Effector memory CD8-positive, alpha-beta T cell (primary cell): ENCODE data around the gene PAXIP1.
A peak's percentile ranks its signal among the peaks of the same experiment; 100 is the strongest.

Experiments used
- ATAC-seq: fragments of 150-1000 bp; cut with Tn5 transposase; replicated peaks from 2 replicates; pipeline ENCODE4 v1.10.0; 2021; ENCODE audit warnings: mild to moderate bottlenecking, moderate library complexity
- DNase-seq, 3 experiments: peaks; one replicate each; pipeline ENCODE4 v3.0.0; 2021
- H3K27ac Mint-ChIP-seq, 2 donors: one replicate each; pipeline ENCODE4 v1.8.0; 2022; ENCODE audit warnings: mild to moderate bottlenecking in 2 of 2, mixed read lengths in 2 of 2, moderate library complexity in 2 of 2
- H3K27me3 Mint-ChIP-seq, 2 donors: one replicate each; pipeline ENCODE4 v1.8.0; 2022; ENCODE audit warnings: mixed read lengths in 2 of 2
- H3K36me3 Mint-ChIP-seq: one replicate; pipeline ENCODE4 v1.8.0; 2022; ENCODE audit warnings: mild to moderate bottlenecking, moderate library complexity, mixed read lengths; ENCODE audit not compliant: insufficient read depth
- H3K4me1 Mint-ChIP-seq, 2 donors: one replicate each; pipeline ENCODE4 v1.8.0; 2022; ENCODE audit warnings: low read depth in 2 of 2, mixed read lengths in 2 of 2
- H3K4me3 Mint-ChIP-seq, 2 donors: one replicate each; pipeline ENCODE4 v1.8.0; 2022; ENCODE audit warnings: mild to moderate bottlenecking in 2 of 2, mixed read lengths in 2 of 2, moderate library complexity in 2 of 2
- H3K9me3 Mint-ChIP-seq, 2 donors: one replicate each; pipeline ENCODE4 v1.8.0; 2022; ENCODE audit warnings: mixed read lengths in 2 of 2

Gene PAXIP1

GRCh38 chr7:154911411-154911810 is 91.5 kb downstream of the PAXIP1 start:
- Mint-ChIP-seq H3K4me3 (no peak overlapping the region), H3K36me3 (no peaks in the 10 kb centered on the region), H3K9me3 (peaks cover 0 to 2% of the 10 kb centered on the region in 2 donors), H3K4me1 (peaks cover 8 to 11% of the 10 kb centered on the region in 2 donors), H3K27ac (peak overlapping the region in 1 of 2 donors; percentile 7), H3K27me3 (peaks cover 36 to 57% of the 10 kb centered on the region in 2 donors)
- ATAC-seq = no peak
- DNase-seq = no peak

DNA sequence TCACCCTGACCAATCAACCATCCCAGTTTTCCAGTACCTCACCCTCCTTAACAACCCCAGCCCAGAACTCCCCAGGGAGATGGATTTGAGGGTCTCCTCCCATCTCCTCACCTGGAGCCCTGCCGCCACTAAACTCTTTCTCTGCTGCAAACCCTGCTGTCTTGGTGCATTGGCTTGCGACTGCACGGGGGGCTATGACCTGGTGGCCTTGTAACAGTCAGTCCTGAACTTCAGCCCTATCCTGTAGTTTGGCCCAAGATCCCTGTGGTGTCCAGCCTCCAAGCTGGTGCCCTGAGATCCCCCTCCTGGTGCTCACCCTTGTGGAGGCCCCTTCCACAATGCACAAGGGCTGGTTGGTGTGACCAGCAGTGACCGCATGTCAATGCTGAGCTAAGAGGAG is 91.9 kb downstream of the PAXIP1 start:
- no peak overlapping the region for H3K4me3 Mint-ChIP-seq
- no peak for DNase-seq
- no peaks in the 10 kb centered on the region for H3K36me3 Mint-ChIP-seq
- H3K27ac Mint-ChIP-seq = peak overlapping the region in 1 of 2 donors; percentile 7
- peaks cover 8 to 11% of the 10 kb centered on the region in 2 donors for H3K4me1 Mint-ChIP-seq
- H3K9me3 Mint-ChIP-seq = peaks cover 0 to 2% of the 10 kb centered on the region in 2 donors
- H3K27me3 Mint-ChIP-seq = peaks cover 34 to 55% of the 10 kb centered on the region in 2 donors
- ATAC-seq = no peak

DNA sequence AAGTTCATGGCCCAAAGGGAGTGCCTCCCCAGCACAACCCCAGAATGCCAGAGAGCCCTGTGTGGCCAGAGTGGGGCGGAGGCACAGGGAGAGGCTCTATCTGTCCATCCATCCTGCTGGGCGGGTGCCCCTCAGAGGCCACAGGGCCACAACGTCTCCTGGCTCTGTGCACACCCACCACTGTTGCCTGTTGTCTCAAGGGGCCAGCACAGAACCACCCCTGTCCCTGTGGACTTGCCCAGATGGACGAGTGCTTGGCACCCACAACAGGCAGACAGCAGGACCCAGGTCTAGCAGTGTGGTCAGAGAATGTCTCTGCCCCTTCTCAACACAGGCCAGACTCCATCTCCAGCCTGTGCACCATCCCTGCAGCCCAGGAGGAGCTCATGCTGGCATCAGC is 92.8 kb downstream of the PAXIP1 start:
- Mint-ChIP-seq H3K27ac (no peak overlapping the region), H3K36me3 (no peaks in the 10 kb centered on the region), H3K27me3 (peaks cover 30 to 55% of the 10 kb centered on the region in 2 donors), H3K9me3 (peaks cover 0 to 2% of the 10 kb centered on the region in 2 donors), H3K4me1 (peaks cover 8 to 11% of the 10 kb centered on the region in 2 donors), H3K4me3 (no peak overlapping the region)
- DNase-seq (no peak), ATAC-seq (no peak)

DNA sequence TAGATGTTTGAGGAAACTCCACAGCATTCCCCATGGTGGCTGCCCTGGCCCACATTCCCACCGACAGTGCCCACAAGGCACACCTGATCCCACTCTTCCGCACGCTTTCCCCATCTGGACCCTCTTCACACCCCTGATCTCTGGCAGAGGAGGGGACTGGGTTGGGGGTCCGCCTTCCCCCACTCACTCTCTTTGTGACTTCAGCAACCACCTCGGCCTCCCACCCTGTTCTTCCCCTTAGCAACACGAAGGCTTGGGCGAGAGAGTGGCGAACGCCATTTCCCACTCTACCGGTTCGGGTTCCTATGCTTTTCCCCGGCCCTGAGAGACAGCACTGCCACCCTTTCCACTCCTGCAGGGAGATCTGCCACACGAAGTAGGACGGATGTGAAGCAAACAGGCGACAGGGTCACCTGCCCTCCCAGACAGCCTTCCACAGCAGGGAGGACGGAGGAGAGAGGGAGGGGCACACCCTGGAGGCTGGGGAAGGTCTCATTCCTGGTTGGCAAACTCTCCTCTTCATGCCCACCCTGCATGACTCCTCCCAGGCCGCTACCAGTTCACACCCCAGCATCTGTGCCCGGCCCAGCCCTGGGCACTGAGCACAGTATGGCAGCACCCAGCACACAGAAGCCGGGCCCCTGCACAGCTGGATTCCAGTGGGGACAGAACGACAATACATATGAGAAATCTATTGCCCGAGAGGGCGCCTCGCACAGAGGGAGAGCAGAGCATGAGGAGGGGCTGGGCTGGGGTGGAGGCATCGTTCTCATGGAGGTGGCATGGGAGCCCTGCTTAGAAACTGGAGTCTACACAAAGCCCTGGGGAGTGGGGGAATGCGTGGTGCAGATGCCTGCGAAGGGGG is 93.5 kb downstream of the PAXIP1 start:
- DNase-seq (no peak), ATAC-seq (no peak)
- no peak overlapping the region for H3K4me3 Mint-ChIP-seq
- no peaks in the 10 kb centered on the region for H3K36me3 Mint-ChIP-seq
- peaks cover 0 to 2% of the 10 kb centered on the region in 2 donors for H3K9me3 Mint-ChIP-seq
- peaks cover 8 to 11% of the 10 kb centered on the region in 2 donors for H3K4me1 Mint-ChIP-seq
- H3K27ac Mint-ChIP-seq = no peak overlapping the region
- peaks cover 30 to 55% of the 10 kb centered on the region in 2 donors for H3K27me3 Mint-ChIP-seq

DNA sequence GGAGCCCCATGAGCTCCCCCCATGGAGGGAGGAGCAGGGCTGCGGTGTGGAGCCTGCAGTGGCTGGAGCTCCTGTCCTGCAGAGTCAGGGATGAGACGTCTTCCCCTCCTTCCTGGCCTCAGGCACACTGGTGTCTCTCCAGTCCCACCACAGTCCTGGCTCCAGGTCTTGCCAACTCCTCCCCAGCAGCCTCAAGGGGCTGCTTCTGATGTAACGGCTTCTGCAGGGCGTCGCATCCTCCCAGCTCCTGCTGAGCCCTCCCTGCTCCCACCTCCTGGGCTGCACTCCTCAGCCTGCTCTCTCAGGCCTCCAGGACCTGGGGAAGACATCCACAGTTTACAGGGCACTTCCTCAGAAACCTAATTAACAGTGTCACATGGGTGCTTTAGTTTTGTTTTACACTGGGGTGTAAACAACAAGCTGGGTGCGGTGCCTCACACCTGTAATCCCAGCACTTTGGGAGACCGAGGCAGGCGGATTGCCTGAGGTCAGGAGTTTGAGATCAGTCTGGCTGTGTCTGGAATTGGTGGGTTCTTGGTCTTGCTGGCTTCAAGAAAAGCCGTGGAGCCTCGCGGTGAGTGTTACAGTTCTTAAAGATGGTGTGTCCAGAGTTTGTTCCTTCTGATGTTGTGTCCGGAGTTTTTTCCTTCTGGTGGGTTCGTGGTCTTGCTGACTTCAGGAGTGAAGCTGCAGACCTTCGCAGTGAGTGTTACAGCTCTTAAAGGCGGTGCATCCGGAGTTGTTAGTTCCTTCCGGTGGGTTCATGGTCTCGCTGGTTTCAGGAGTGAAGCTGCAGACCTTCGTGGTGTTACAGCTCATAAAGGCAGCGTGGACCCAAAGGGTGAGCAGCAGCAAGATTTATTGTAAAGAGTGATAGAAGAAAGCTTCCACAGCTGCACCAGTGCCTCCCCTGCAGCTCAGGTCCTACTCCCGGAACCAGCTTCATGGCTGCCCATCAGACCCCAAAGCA is 95.0 kb downstream of the PAXIP1 start:
- no peak for ATAC-seq
- Mint-ChIP-seq H3K27ac (peak overlapping the region; percentile 83 to 87), H3K4me3 (peak overlapping the region; percentile 58 to 63), H3K27me3 (peaks cover 25 to 52% of the 10 kb centered on the region in 2 donors), H3K9me3 (peaks cover 0 to 2% of the 10 kb centered on the region in 2 donors), H3K36me3 (no peaks in the 10 kb centered on the region), H3K4me1 (peaks cover 4 to 7% of the 10 kb centered on the region in 2 donors)
- DNase-seq = no peak

GRCh38 chr7:154906736-154907355 is 96.1 kb downstream of the PAXIP1 start:
- Mint-ChIP-seq H3K9me3 (peaks cover 0 to 2% of the 10 kb centered on the region in 2 donors), H3K36me3 (no peaks in the 10 kb centered on the region), H3K27ac (no peak overlapping the region), H3K4me3 (no peak overlapping the region), H3K27me3 (peaks cover 25 to 59% of the 10 kb centered on the region in 2 donors), H3K4me1 (peaks cover 4 to 7% of the 10 kb centered on the region in 2 donors)
- DNase-seq (no peak), ATAC-seq (no peak)

DNA sequence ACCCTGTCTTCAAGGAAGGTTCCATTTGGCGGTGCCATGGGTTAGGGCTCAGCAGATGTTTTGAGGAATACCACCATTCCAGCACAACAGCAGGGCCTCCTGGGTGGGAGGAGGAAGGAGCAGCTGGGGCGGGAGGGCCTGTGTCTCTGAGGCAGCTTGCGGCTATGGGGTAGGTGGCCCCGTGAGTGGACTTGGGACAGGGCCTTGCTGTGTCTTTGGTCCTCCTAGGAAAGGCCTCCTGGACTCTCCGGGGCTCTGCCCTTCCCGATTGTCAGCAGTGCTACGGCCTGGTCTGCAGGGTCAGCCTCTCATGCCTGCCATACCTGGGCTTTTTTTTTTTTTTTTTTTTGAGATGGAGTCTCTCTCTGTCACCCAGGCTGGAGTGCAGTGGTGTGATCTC is 96.7 kb downstream of the PAXIP1 start:
- no peak overlapping the region for H3K27ac Mint-ChIP-seq
- H3K4me3 Mint-ChIP-seq = no peak overlapping the region
- DNase-seq = no peak
- H3K27me3 Mint-ChIP-seq = peaks cover 21 to 59% of the 10 kb centered on the region in 2 donors
- no peaks in the 10 kb centered on the region for H3K9me3 Mint-ChIP-seq
- no peak for ATAC-seq
- H3K36me3 Mint-ChIP-seq = no peaks in the 10 kb centered on the region
- H3K4me1 Mint-ChIP-seq = peaks cover 4 to 7% of the 10 kb centered on the region in 2 donors

GRCh38 chr7:154905615-154906014 is 97.3 kb downstream of the PAXIP1 start:
- ATAC-seq (no peak), DNase-seq (no peak)
- Mint-ChIP-seq H3K4me3 (no peak overlapping the region), H3K36me3 (no peaks in the 10 kb centered on the region), H3K4me1 (peaks cover 4 to 7% of the 10 kb centered on the region in 2 donors), H3K27me3 (peaks cover 17 to 59% of the 10 kb centered on the region in 2 donors), H3K9me3 (no peaks in the 10 kb centered on the region), H3K27ac (no peak overlapping the region)

- H3K27ac Mint-ChIP-seq = no peak overlapping the region
- peaks cover 17 to 59% of the 10 kb centered on the region in 2 donors for H3K27me3 Mint-ChIP-seq
- DNase-seq (no peak), ATAC-seq (no peak)
- no peaks in the 10 kb centered on the region for H3K9me3 Mint-ChIP-seq
- no peak overlapping the region for H3K4me3 Mint-ChIP-seq
- H3K36me3 Mint-ChIP-seq = no peaks in the 10 kb centered on the region
- peaks cover 4 to 7% of the 10 kb centered on the region in 2 donors for H3K4me1 Mint-ChIP-seq
These were observed 97.8 kb downstream of the PAXIP1 start for GRCh38 chr7:154905146-154905545.

- Mint-ChIP-seq H3K36me3 (no peaks in the 10 kb centered on the region), H3K27me3 (peaks cover 4 to 50% of the 10 kb centered on the region in 2 donors), H3K9me3 (no peaks in the 10 kb centered on the region), H3K4me3 (no peak overlapping the region), H3K4me1 (peaks cover 4 to 6% of the 10 kb centered on the region in 2 donors), H3K27ac (no peak overlapping the region)
- DNase-seq (no peak), ATAC-seq (no peak)
These were observed 99.7 kb downstream of the PAXIP1 start for GRCh38 chr7:154903083-154903731.

DNA sequence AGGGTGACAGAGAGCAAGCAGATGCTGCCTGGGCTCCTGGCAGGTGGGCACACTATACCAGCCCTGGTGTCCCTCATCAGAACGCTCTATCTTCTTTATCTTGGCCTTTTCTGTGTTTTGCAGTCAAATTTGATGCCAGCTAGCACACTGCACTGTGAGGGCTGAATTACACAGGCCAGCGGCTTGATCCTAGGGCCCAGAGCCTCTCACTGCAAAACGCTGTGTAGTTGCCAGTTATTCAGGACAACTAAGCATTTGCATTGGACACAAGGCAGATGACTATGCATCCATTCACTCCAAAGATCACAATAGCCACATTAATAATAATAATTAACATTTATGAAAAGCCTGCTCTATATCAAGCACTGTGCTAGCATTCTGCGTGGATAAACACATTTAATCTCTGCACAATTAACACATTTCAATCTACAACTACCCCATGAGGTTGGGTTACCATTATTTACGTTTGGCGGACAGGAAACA is 100.3 kb downstream of the PAXIP1 start:
- no peaks in the 10 kb centered on the region for H3K9me3 Mint-ChIP-seq
- peaks cover 0 to 50% of the 10 kb centered on the region in 2 donors for H3K27me3 Mint-ChIP-seq
- DNase-seq = no peak
- peaks cover 0 to under 1% of the 10 kb centered on the region in 2 donors for H3K4me1 Mint-ChIP-seq
- no peak overlapping the region for H3K27ac Mint-ChIP-seq
- H3K4me3 Mint-ChIP-seq = no peak overlapping the region
- H3K36me3 Mint-ChIP-seq = no peaks in the 10 kb centered on the region
- ATAC-seq = no peak

DNA sequence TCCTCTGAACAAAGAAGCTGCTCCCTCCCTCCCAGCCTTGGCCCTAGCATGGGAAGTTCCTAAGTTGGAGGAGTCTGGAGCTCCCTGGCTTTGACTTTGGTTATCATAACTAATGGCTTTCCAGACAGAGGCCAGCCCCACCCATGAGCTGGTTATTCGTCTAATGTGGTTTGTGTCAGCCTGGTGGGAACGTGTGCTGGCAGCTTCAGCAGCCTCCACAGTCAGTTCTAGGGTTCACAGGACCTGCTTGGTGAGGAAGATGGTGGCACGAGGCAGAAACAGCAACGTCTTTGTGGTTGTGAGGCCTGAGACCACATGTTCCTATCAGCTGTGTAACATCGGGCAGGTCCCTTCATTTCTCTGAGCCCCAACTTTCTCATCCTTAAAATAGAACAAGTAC is 103.1 kb downstream of the PAXIP1 start:
- H3K27me3 Mint-ChIP-seq = peaks cover 0 to 47% of the 10 kb centered on the region in 2 donors
- no peak overlapping the region for H3K27ac Mint-ChIP-seq
- no peaks in the 10 kb centered on the region for H3K36me3 Mint-ChIP-seq
- DNase-seq (no peak), ATAC-seq (no peak)
- H3K4me3 Mint-ChIP-seq = no peak overlapping the region
- H3K9me3 Mint-ChIP-seq = no peaks in the 10 kb centered on the region
- no peaks in the 10 kb centered on the region for H3K4me1 Mint-ChIP-seq
